Ovary (tissue), 9 donors: Measurements from ENCODE around the gene FAM124B. TPM values are rescaled to one million over a fixed set of nuclear protein-coding genes. Genes with fewer than 3 reads are reported as not detected.

Experiments
- DNase-seq, 5 donors: peaks; one replicate each; pipeline ENCODE4 v3.0.0-alpha.2; 2019 to 2020
- H3K27ac ChIP-seq, 2 donors: fragments of 200-600 bp; one replicate each; pipeline versions ENCODE4 v1.5.1 to v1.8.0; 2019 to 2022
- H3K27me3 ChIP-seq: fragments of 200-600 bp; one replicate; pipeline ENCODE4 v1.8.0; 2022
- H3K36me3 ChIP-seq: fragments of 200-600 bp; sonication (generic); one replicate; pipeline ENCODE4 v1.5.1; 2019
- H3K4me1 ChIP-seq: one replicate; pipeline ENCODE4 v1.8.1; 2013; ENCODE audit warnings: mild to moderate bottlenecking, moderate library complexity; ENCODE audit not compliant: insufficient read depth
- H3K4me3 ChIP-seq: fragments of 200-600 bp; sonication (generic); one replicate; pipeline ENCODE4 v1.5.1; 2017
- H3K9me3 ChIP-seq, 2 donors: fragments of 200-600 bp in 1 of 2; sonication (generic) in 1 of 2; one replicate each; pipeline versions ENCODE4 v1.5.1 to v1.8.1; 2013 to 2019; ENCODE audit warnings: mild to moderate bottlenecking in 1 of 2, moderate library complexity in 1 of 2
- CTCF ChIP-seq, 3 donors: fragments of 450-650 bp in 2 of 3; fragments of 200-600 bp in 1 of 3; IDR thresholded peaks; one replicate each; pipeline versions ENCODE4 v1.5.1 to v1.8.0; 2016 to 2022; ENCODE audit warnings: antibody characterized with exemption in 3 of 3, mild to moderate bottlenecking in 1 of 3
- EP300 ChIP-seq: sonication (generic); formaldehyde crosslinking; IDR thresholded peaks from one replicate; pipeline ENCODE4 v1.6.1; 2017; ENCODE audit warnings: antibody characterized with exemption
- POLR2A ChIP-seq: fragments of 450-650 bp; IDR thresholded peaks from one replicate; pipeline ENCODE4 v1.6.1; 2017; ENCODE audit warnings: antibody characterized with exemption, mild to moderate bottlenecking, moderate library complexity
- WGBS, 3 donors: extraction: QIAGEN DNeasy Blood & Tissue Kit in 1 of 3; methylation state at CpG; one replicate each; pipeline versions ENCODE4 v1.1.5 to v1.1.7; 2013 to 2017; 5-methylcytosine and 5-hydroxymethylcytosine counted together
- intact Hi-C, 4 donors: fragments of 100-400 bp; cut with DNase I; formaldehyde crosslinking; loops; one replicate each; pipeline versions ENCODE4 v1.11.0 to v1.15.1; 2022 to 2023
- polyA plus RNA-seq, 2 donors: library from polyadenylated mRNA; stranded (reverse); fragments of 200-250 nt in 1 of 2; fragments of 350-450 nt in 1 of 2; fragmentation: Illumina TruSeq in 1 of 2; extraction: RNeasy Lipid Tissue Mini Kit (QIAGEN cat#74804) in 1 of 2; gene quantifications; one replicate each; pipeline ENCODE4 v1.2.3, GENCODE V29; 2013 to 2014
- total RNA-seq, 7 donors: library from RNA; depleted of rRNA in 2 of 7; stranded (reverse); fragments of >200 nt in 2 of 7; fragmentation: NEBNext Ultra II Directional in 3 of 7; extraction: Animal tissue kit (Norgen Biotek cat#: 25700) in 3 of 7; gene quantifications; one replicate each; pipeline versions ENCODE4 v1.1.0 to v1.2.4, GENCODE V29; 2016 to 2023
- donor health status: DM: no; HTN: no; CAD: no; lungs with moderate emphysema.
- donor health status: DM: no; HTN: no; CAD: no.
- donor health status: Bipolar disorder and iron deficiency.
- donor health status: DM: yes; HTN: yes; CAD: no.
- donor health status: DM: no; HTN: no; CAD: no.
- donor health status: DM: yes; HTN: yes; CAD: no.

FAM124B gene
- total and polyA plus RNA-seq, 9 donors, result 0.11 to 3.0 (median 1.1) TPM

GRCh38 chr2:224432003-224432579 lies 30.2 kb upstream of the FAM124B start:
- H3K4me3 ChIP-seq, result no peak overlapping the region
- H3K27ac ChIP-seq, result no peak overlapping the region
- no peaks in the 10 kb centered on the region for H3K36me3 ChIP-seq
- H3K4me1 ChIP-seq, result no peaks in the 10 kb centered on the region
- no peak for TF ChIP-seq POLR2A
- TF ChIP-seq CTCF (IDR thresholded peaks at IDR 0.05), result no peak
- no peak for TF ChIP-seq EP300
- intact Hi-C loops, result no loop called here
- no peak for DNase-seq
- WGBS, 3 donors, result 81 to 90% (median 83%) methylated on average over 6 of the region's 6 CpGs
- no peaks in the 10 kb centered on the region for H3K27me3 ChIP-seq
- H3K9me3 ChIP-seq, result no peaks in the 10 kb centered on the region

GRCh38 chr2:224429441-224429810 lies 27.5 kb upstream of the FAM124B start:
- no peak for DNase-seq
- intact Hi-C loops, result no loop called here
- Histone ChIP-seq H3K27ac (no peak overlapping the region), H3K4me3 (no peak overlapping the region), H3K27me3 (no peaks in the 10 kb centered on the region), H3K9me3 (no peaks in the 10 kb centered on the region), H3K36me3 (no peaks in the 10 kb centered on the region), H3K4me1 (no peaks in the 10 kb centered on the region)
- TF ChIP-seq CTCF (IDR thresholded peaks at IDR 0.05) (no peak), POLR2A (no peak), EP300 (no peak)
- 59 to 72% (median 60%) methylated on average over 2 of the region's 2 CpGs for WGBS, 3 donors

GRCh38 chr2:224428787-224429440 lies 27.0 kb upstream of the FAM124B start:
- DNase-seq, result no peak
- Histone ChIP-seq H3K4me3 (no peak overlapping the region), H3K9me3 (no peaks in the 10 kb centered on the region), H3K27ac (no peak overlapping the region), H3K4me1 (no peaks in the 10 kb centered on the region), H3K27me3 (no peaks in the 10 kb centered on the region), H3K36me3 (no peaks in the 10 kb centered on the region)
- WGBS, 3 donors, result 80 to 86% (median 81%) methylated on average over 3 of the region's 3 CpGs
- intact Hi-C loops, result no loop called here
- TF ChIP-seq POLR2A (no peak), CTCF (IDR thresholded peaks at IDR 0.05) (no peak), EP300 (no peak)

- no peak for DNase-seq
- Histone ChIP-seq H3K9me3 (no peaks in the 10 kb centered on the region), H3K4me3 (no peak overlapping the region), H3K36me3 (no peaks in the 10 kb centered on the region), H3K27ac (no peak overlapping the region), H3K4me1 (no peaks in the 10 kb centered on the region), H3K27me3 (no peaks in the 10 kb centered on the region)
- 76 to 83% (median 77%) methylated on average over 4 of the region's 4 CpGs for WGBS, 3 donors
- intact Hi-C loops, result no loop called here
- no peak for TF ChIP-seq CTCF (IDR thresholded peaks at IDR 0.05)
- TF ChIP-seq EP300, result no peak
- no peak for TF ChIP-seq POLR2A
Measured at GRCh38 chr2:224427471-224427870, 25.6 kb upstream of the FAM124B start.
